SK-N-SH (cell line): Measurements from ENCODE around the gene OIP5. TPM values are rescaled to one million over a fixed set of nuclear protein-coding genes. Genes with fewer than 3 reads are reported as not detected.
A peak's percentile ranks its signal among the peaks of the same experiment; 100 is the strongest.

Experiments
- CTCF ChIA-PET: fragments of 300-600, 350-600 bp; formaldehyde crosslinking; extraction: SDS; loops from one replicate; lab custom pipeline; 2021; lab: Yijun Ruan, JAX
- POLR2A ChIA-PET: fragments of 350-600 bp; sonication (Branson Sonifier 250); formaldehyde crosslinking; extraction: SDS; loops from one replicate; lab custom pipeline; 2020; ENCODE audit warnings: antibody characterized with exemption, inconsistent platforms; lab: Yijun Ruan, JAX
- DNase-seq: peaks from one replicate; pipeline ENCODE4 v3.0.0; 2012
- H2AFZ ChIP-seq: fragments of 200-600 bp; sonication (generic); 2 replicates; pipeline ENCODE4 v1.8.1; 2016; ENCODE audit warnings: antibody characterized with exemption, mild to moderate bottlenecking, low read depth
- H3F3A ChIP-seq: fragments of 200-600 bp; sonication (generic); replicated peaks from 2 replicates; pipeline ENCODE3; 2016; ENCODE audit warnings: antibody characterized with exemption, mild to moderate bottlenecking; ENCODE audit not compliant: insufficient read depth
- H3K27ac ChIP-seq, 2 experiments: fragments of 200-500 bp in 1 of 2; fragments of 200-600 bp in 1 of 2; sonication (Bioruptor generic) in 1 of 2; sonication (generic), shearing (Covaris generic) in 1 of 2; 2 replicates each; pipeline versions ENCODE4 v1.5.1 to v1.6.1; 2014 to 2016; ENCODE audit warnings: low read depth in 2 of 2, inconsistent platforms in 1 of 2, low read length in 1 of 2, mild to moderate bottlenecking in 1 of 2, mixed read lengths in 1 of 2
- H3K27me3 ChIP-seq: fragments of 200-600 bp; sonication (generic), shearing (Covaris generic); 2 replicates; pipeline ENCODE4 v1.6.1; 2016; ENCODE audit warnings: mixed run types; ENCODE audit not compliant: insufficient read depth
- H3K36me3 ChIP-seq, 2 experiments: fragments of 200-500 bp in 1 of 2; fragments of 200-600 bp in 1 of 2; sonication (Bioruptor generic) in 1 of 2; sonication (generic) in 1 of 2; replicated peaks in 1 of 2; 2 replicates each; pipeline versions ENCODE3 to v1.5.1; 2014 to 2016; ENCODE audit warnings: low read length in 1 of 2, mild to moderate bottlenecking in 1 of 2; ENCODE audit not compliant: insufficient read depth in 2 of 2, control insufficient read depth in 1 of 2
- H3K4me1 ChIP-seq, 2 experiments: fragments of 200-500 bp in 1 of 2; fragments of 200-600 bp in 1 of 2; sonication (Bioruptor generic) in 1 of 2; sonication (generic), shearing (Covaris generic) in 1 of 2; 2 replicates each; pipeline versions ENCODE4 v1.5.1 to v1.6.1; 2014 to 2016; ENCODE audit warnings: low read depth in 1 of 2, low read length in 1 of 2, mixed run types in 1 of 2; ENCODE audit not compliant: insufficient read depth in 2 of 2, control insufficient read depth in 1 of 2
- H3K4me2 ChIP-seq: fragments of 200-600 bp; sonication (generic), shearing (Covaris generic); 2 replicates; pipeline ENCODE4 v1.6.1; 2017; ENCODE audit warnings: mixed run types
- H3K4me3 ChIP-seq, 2 experiments: fragments of 200-500 bp in 1 of 2; fragments of 200-600 bp in 1 of 2; sonication (Bioruptor generic) in 1 of 2; sonication (generic), shearing (Covaris generic) in 1 of 2; 2 replicates each; pipeline versions ENCODE4 v1.5.1 to v1.8.1; 2014 to 2016; ENCODE audit warnings: low read depth in 2 of 2, inconsistent platforms in 1 of 2, low read length in 1 of 2, mild to moderate bottlenecking in 1 of 2, mixed read lengths in 1 of 2, moderate library complexity in 1 of 2
- H3K79me2 ChIP-seq: fragments of 200-600 bp; sonication (generic); 2 replicates; pipeline ENCODE4 v1.8.1; 2017; ENCODE audit warnings: mild to moderate bottlenecking; ENCODE audit not compliant: insufficient read depth
- H3K9ac ChIP-seq: fragments of 200-600 bp; sonication (generic); 2 replicates; pipeline ENCODE4 v1.6.1; 2017; ENCODE audit warnings: mixed run types
- H3K9me2 ChIP-seq: fragments of 200-600 bp; sonication (generic); 2 replicates; pipeline ENCODE4 v1.6.1; 2017; ENCODE audit warnings: mixed run types
- H3K9me3 ChIP-seq: fragments of 200-600 bp; sonication (generic); 2 replicates; pipeline ENCODE4 v1.6.1; 2017; ENCODE audit warnings: mixed run types, mild to moderate bottlenecking, moderate library complexity
- H4K20me1 ChIP-seq: fragments of 200-600 bp; sonication (generic); 2 replicates; pipeline ENCODE4 v1.6.1; 2017; ENCODE audit warnings: mild to moderate bottlenecking, mixed run types; ENCODE audit not compliant: insufficient read depth
- EZH2phosphoT487 ChIP-seq: fragments of 200-600 bp; sonication (generic); IDR thresholded peaks from 2 replicates; pipeline ENCODE4 v1.6.1; 2017; ENCODE audit warnings: low read depth, mixed run types, mild to moderate bottlenecking, antibody characterized with exemption, moderate library complexity, borderline replicate concordance
- GABPA ChIP-seq: IDR thresholded peaks from 2 replicates; pipeline ENCODE4 v1.4.0; 2012; ENCODE audit warnings: low read depth, mild to moderate bottlenecking
- MAX ChIP-seq: IDR thresholded peaks from 2 replicates; pipeline ENCODE4 v1.4.0; 2012; ENCODE audit warnings: low read depth
- NFIC ChIP-seq: IDR thresholded peaks from 2 replicates; pipeline ENCODE4 v1.4.0; 2012; ENCODE audit warnings: borderline replicate concordance
- PBX3 ChIP-seq: IDR thresholded peaks from 2 replicates; pipeline ENCODE4; 2012
- POLR2AphosphoS5 ChIP-seq: IDR thresholded peaks from 2 replicates; pipeline ENCODE4 v1.6.1; 2012; ENCODE audit warnings: low read depth, low read length
- RAD21 ChIP-seq: IDR thresholded peaks from 2 replicates; pipeline ENCODE4 v1.6.1; 2012; ENCODE audit warnings: mild to moderate bottlenecking, low read length
- SMC3 ChIP-seq: IDR thresholded peaks from 2 replicates; pipeline ENCODE4 v1.6.1; 2012; ENCODE audit warnings: low read depth, low read length, improper control_type of control experiment
- TCF12 ChIP-seq: IDR thresholded peaks from 2 replicates; pipeline ENCODE4 v1.4.0; 2012
- YY1 ChIP-seq: IDR thresholded peaks from 2 replicates; pipeline ENCODE4 v1.4.0; 2012; ENCODE audit warnings: low read depth, mild to moderate bottlenecking
- ZBTB33 ChIP-seq: IDR thresholded peaks from 2 replicates; pipeline ENCODE4 v1.4.0; 2012; ENCODE audit warnings: low read depth, borderline replicate concordance
- WGBS: methylation state at CpG from one replicate; pipeline ENCODE4 v1.1.6; 2017; ENCODE audit warnings: low lambda C conversion rate; 5-methylcytosine and 5-hydroxymethylcytosine counted together
- polyA plus RNA-seq, 3 experiments: library from polyadenylated mRNA; depleted of rRNA; stranded (reverse); fragments of >200 nt; gene quantifications; 2 replicates each; pipeline ENCODE4 v1.2.3, GENCODE V29; 2012
- TF ChIP-seq, protein P1 (sequence below): fragments of 200-600 bp; sonication (generic); IDR thresholded peaks from 2 replicates; pipeline ENCODE4 v1.6.1; 2017; ENCODE audit warnings: antibody characterized with exemption, mild to moderate bottlenecking, moderate library complexity

The OIP5 gene
- polyA plus RNA-seq, 1 of the 3 experiments (the other 2 are of a cell fraction): 8.4 TPM

- peaks cover 1% of the 10 kb centered on the region; the same call in 1 of the 2 replicates for H4K20me1 ChIP-seq
- no peak for DNase-seq
- H3K4me1 ChIP-seq: peaks cover 2 to 6% of the 10 kb centered on the region in 2 experiments; a peak in 1 of 4 replicates
Observed at GRCh38 chr15:41333026-41333562, 703 bp upstream of the OIP5 start.

DNA sequence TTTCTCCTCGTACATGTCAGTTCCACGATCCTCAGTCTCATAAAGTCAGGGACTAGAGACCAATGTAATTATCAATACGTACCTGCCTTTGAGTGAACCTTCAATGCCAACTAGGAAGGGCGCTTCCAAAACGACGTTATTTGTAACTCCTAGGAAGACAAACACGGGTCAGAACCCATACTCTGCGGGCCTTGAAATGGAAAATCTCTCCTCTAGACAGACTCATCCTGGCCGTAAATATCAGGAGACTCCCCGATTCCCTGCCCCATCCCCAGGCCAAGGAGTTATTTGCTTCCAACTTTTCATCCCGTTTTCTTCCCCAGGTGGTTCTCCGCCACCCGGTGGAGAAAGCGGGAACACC lies 578 bp downstream of the OIP5 start:
- Histone ChIP-seq H3K27ac (peak overlapping the region; percentile 12 to 50; a peak in 3 of 4 replicates), H3K79me2 (peaks cover 58% of the 10 kb centered on the region), H3K4me3 (peak overlapping the region; percentile 77 to 95), H3K36me3 (no peaks in the 10 kb centered on the region), H3K9me3 (no peaks in the 10 kb centered on the region), H3F3A (peaks cover 9% of the 10 kb centered on the region), H3K9ac (peak overlapping the region; percentile 72), H4K20me1 (no peaks in the 10 kb centered on the region), H3K4me1 (peaks cover 2 to 6% of the 10 kb centered on the region in 2 experiments; a peak in 1 of 4 replicates), H3K4me2 (peak overlapping the region; percentile 86), H3K27me3 (no peaks in the 10 kb centered on the region), H2AFZ (peak overlapping the region; percentile 100), H3K9me2 (no peaks in the 10 kb centered on the region)
- ChIA-PET POLR2A (interaction anchor here (1.0 to 1.1 kb wide), 3 partner anchors 10 to 100 kb away, joined by 3 to 4 read pairs (median 3); no protein-coding TSS in a partner anchor), CTCF (interaction anchor here (0.9 to 1.6 kb wide), 4 partner anchors 22 to 429 kb away, joined by 3 to 4 read pairs (median 4); no protein-coding TSS in a partner anchor)
- 5% methylated on average over 13 of the region's 14 CpGs for WGBS
- TF ChIP-seq TCF12: no peak
- TF ChIP-seq RAD21: peak; percentile 58
- TF ChIP-seq, protein P1, sequence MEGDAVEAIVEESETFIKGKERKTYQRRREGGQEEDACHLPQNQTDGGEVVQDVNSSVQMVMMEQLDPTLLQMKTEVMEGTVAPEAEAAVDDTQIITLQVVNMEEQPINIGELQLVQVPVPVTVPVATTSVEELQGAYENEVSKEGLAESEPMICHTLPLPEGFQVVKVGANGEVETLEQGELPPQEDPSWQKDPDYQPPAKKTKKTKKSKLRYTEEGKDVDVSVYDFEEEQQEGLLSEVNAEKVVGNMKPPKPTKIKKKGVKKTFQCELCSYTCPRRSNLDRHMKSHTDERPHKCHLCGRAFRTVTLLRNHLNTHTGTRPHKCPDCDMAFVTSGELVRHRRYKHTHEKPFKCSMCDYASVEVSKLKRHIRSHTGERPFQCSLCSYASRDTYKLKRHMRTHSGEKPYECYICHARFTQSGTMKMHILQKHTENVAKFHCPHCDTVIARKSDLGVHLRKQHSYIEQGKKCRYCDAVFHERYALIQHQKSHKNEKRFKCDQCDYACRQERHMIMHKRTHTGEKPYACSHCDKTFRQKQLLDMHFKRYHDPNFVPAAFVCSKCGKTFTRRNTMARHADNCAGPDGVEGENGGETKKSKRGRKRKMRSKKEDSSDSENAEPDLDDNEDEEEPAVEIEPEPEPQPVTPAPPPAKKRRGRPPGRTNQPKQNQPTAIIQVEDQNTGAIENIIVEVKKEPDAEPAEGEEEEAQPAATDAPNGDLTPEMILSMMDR: peak; percentile 68; the same call in 1 of the 2 replicates
- peak; percentile 59 for TF ChIP-seq SMC3
- peak; percentile 80 for DNase-seq

More at GRCh38 chr15:41333026-41333562, 703 bp upstream of the OIP5 start:
- Histone ChIP-seq H3K4me3 (peak overlapping the region; percentile 77 to 95), H3K27me3 (no peaks in the 10 kb centered on the region), H3K4me2 (peak overlapping the region; percentile 89), H3K9ac (peak overlapping the region; percentile 80), H3F3A (peaks cover 9% of the 10 kb centered on the region), H3K27ac (peak overlapping the region; percentile 64 to 81), H3K9me2 (no peaks in the 10 kb centered on the region), H2AFZ (peak overlapping the region; percentile 92), H3K79me2 (peaks cover 70% of the 10 kb centered on the region), H3K36me3 (no peaks in the 10 kb centered on the region), H3K9me3 (no peaks in the 10 kb centered on the region)
- 2% methylated on average over 17 of the region's 26 CpGs for WGBS
- CTCF ChIA-PET: interaction anchor here (0.7 to 1.6 kb wide), 7 partner anchors 9 to 430 kb away, joined by 3 to 5 read pairs (median 4); no protein-coding TSS in a partner anchor
- POLR2A ChIA-PET: interaction anchor here (0.7 to 1.3 kb wide), 5 partner anchors 9 to 102 kb away, joined by 3 to 4 read pairs (median 3); no protein-coding TSS in a partner anchor
- no peak for TF ChIP-seq GABPA
- no peak for TF ChIP-seq NFIC
- TF ChIP-seq ZBTB33: no peak
- no peak for TF ChIP-seq YY1
- TF ChIP-seq EZH2phosphoT487: no peak
- no peak for TF ChIP-seq POLR2AphosphoS5
- TF ChIP-seq PBX3: no peak
- TF ChIP-seq MAX: 0 out of 2 replicates have a peak, but pooled peaks have one; percentile 5
